ENCODE data around the gene TMEM187.

TMEM187 gene, protein sequence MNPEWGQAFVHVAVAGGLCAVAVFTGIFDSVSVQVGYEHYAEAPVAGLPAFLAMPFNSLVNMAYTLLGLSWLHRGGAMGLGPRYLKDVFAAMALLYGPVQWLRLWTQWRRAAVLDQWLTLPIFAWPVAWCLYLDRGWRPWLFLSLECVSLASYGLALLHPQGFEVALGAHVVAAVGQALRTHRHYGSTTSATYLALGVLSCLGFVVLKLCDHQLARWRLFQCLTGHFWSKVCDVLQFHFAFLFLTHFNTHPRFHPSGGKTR

DNA sequence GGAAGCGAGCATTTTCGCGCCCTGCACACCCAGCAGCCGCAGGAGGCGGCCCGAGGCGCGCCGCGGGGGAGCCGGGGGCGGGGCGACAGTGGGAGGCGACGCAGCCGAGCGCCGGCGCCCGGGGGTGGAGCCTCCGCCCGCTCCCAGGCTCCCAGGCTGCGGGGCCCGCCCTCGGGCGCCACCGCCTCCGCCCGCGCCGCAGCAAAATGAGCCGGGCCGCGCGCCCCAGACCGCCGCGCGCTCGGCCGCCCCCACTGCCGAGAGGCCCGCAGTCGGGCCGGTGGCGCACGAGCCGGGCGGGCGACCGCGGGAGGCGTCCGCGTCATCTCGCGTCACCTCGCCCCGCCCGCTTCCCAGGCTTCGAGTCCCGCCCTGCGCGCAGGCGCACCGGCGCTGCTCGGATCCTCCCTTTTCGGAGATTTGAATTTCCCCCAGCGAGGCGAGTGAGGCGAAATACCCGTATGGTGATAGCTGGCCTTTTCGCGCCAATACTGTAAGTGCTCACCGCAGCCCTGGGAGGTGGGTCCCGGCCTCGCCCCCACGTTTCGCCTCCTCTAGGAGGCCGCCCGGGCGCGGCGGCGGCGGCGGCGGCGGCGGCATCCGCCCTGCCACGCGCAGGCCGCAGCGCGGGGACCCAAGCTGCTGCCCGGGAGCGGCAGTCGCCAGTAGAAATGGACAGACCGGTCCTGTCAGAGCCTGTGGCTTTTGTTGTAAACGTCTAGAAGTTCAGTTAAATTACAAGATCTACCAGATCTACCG, at the start of gene TMEM187:
Gene TMEM187, plus strand, starts transcription at position 387 of the 759 bp plus-strand sequence. CDS start 9,309 bp downstream, outside the sequence.
- H3K36me3 ChIP-seq = no peaks in the 10 kb centered on the region
- no peaks in the 10 kb centered on the region for H3K9me3 ChIP-seq
- H3K4me1 ChIP-seq (ENCODE audit: control insufficient read depth in 1 of 2, insufficient read depth in 1 of 2, low read depth in 1 of 2, low read length in 1 of 2) = peaks cover 46 to 53% of the 10 kb centered on the region in 2 experiments
- peak within 1 kb of the TSS; percentile 84 to 99 for H3K4me3 ChIP-seq (ENCODE audit: low read depth in 1 of 2, low read length in 1 of 2)
- no peaks in the 10 kb centered on the region for H3K27me3 ChIP-seq
- H3K27ac ChIP-seq = peak within 1 kb of the TSS; percentile 99
- TF ChIP-seq, protein P1, sequence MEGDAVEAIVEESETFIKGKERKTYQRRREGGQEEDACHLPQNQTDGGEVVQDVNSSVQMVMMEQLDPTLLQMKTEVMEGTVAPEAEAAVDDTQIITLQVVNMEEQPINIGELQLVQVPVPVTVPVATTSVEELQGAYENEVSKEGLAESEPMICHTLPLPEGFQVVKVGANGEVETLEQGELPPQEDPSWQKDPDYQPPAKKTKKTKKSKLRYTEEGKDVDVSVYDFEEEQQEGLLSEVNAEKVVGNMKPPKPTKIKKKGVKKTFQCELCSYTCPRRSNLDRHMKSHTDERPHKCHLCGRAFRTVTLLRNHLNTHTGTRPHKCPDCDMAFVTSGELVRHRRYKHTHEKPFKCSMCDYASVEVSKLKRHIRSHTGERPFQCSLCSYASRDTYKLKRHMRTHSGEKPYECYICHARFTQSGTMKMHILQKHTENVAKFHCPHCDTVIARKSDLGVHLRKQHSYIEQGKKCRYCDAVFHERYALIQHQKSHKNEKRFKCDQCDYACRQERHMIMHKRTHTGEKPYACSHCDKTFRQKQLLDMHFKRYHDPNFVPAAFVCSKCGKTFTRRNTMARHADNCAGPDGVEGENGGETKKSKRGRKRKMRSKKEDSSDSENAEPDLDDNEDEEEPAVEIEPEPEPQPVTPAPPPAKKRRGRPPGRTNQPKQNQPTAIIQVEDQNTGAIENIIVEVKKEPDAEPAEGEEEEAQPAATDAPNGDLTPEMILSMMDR (IDR thresholded peaks at IDR 0.05) = no peak

DNA sequence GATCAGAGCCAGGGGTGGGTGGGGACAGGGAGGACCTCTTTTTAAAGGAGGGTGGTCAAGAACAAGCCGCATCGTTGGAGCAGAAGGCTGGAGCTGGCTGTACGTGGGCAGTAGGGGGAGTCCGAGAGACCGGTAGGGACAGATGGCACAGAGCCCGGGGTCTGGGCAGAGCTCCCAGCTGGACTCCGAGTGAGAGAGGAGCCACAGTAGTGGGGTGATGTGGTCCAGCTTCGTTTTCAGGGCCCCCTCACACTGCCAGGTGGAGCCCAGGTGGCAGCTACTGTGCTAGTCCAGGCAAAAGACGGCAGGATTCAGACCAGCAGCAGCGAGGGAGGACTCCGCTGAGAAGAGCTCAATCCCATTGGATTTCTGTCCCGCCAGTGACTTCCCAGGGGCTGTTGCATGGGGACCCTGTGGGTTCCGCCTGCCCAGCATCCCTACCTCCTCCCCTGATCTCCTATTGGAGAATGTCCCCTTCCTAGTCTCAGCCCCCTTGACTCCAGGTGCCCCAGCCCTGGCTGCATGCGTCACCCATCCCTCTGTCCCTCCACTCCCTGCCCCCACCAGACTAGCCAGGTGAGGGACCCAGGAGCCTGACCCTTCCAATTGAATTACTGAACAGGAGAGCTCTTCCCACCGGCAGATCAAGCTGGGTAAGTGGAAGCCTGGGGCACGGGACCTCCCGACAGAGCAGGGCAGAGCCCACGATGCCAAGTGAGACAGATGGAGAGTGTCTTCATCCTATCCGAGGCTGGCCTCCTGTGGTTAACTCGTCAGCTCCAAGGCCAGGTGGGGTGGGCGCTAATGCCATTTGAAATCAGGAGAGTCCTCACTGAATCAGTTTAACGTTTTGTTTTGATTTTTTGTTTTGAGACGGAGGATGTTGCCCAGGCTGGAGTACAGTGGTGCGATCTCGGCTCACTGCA, 49.4 kb upstream of the TMEM187 start:
- Histone ChIP-seq H3K4me1 (ENCODE audit: control insufficient read depth in 1 of 2, insufficient read depth in 1 of 2, low read depth in 1 of 2, low read length in 1 of 2) (peaks cover 31 to 67% of the 10 kb centered on the region in 2 experiments), H3K27me3 (no peaks in the 10 kb centered on the region), H3K4me3 (ENCODE audit: low read depth in 1 of 2, low read length in 1 of 2) (peak overlapping the region; percentile 69 to 98)

DNA sequence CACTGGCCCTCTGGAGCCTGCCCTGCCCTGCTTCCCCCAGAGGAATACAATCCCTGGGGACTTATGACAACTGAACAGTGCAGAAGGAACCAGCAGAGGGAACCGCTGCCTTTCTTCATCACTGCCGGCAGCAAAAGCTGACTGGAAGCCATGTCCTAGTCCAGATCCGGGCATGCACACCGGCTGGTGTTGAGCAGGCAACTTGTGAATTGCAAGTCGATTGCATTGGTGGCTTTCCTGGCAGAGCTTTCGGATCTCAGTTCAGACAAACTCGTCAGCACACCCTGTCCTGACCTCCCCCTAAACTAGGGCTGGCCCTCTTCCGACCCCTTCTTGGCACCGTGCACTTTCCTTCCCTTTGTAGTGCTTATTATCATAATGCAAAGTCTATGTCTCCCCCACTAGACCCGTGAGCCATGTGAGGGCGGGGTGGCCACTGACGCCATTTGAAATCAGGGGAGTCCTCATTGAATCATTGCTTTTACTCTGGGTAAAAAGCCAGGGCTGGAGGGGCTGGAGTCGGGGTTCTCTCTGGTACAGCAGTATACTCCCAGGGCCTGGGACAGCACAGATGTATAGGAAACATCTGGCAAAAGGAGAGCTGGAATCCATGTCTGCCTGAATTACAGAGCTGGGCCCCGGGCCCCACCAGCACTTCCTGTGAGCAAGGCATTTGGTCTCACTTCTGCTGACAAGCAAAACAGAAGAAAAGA, 48.2 kb upstream of the TMEM187 start:
- Histone ChIP-seq H3K36me3 (peaks cover 21% of the 10 kb centered on the region), H3K27ac (peak overlapping the region; percentile 100), H3K4me1 (ENCODE audit: control insufficient read depth in 1 of 2, insufficient read depth in 1 of 2, low read depth in 1 of 2, low read length in 1 of 2) (peaks cover 41 to 77% of the 10 kb centered on the region in 2 experiments), H3K4me3 (ENCODE audit: low read depth in 1 of 2, low read length in 1 of 2) (peak overlapping the region; percentile 69 to 98), H3K9me3 (no peaks in the 10 kb centered on the region), H3K27me3 (no peaks in the 10 kb centered on the region)
- TF ChIP-seq, protein P1 (IDR thresholded peaks at IDR 0.05) = peak; percentile 71

More for the DNA sequence above, 49.4 kb upstream of the TMEM187 start:
- TF ChIP-seq, protein P1 (IDR thresholded peaks at IDR 0.05) = peak; percentile 31
- Histone ChIP-seq H3K36me3 (peaks cover 32% of the 10 kb centered on the region), H3K9me3 (no peaks in the 10 kb centered on the region), H3K27ac (peak overlapping the region; percentile 100)

DNA sequence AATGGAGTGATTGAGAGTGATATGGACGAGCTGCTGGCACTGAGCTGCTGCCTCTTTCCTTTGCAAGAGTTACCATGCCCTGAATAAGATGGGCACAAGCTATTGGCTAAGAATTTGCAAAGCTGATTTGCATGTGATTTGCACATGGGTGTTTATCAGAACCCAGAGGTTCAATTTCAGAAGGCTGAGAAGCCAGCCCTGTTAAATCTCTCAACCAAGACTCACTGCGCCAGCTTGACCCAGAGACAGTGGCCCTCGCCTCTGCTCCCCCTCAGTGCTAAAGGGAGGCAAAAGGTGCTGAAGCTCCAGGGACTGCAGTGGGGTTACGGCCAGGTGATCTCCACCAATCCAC, 47.2 kb upstream of the TMEM187 start:
- Histone ChIP-seq H3K4me3 (ENCODE audit: low read depth in 1 of 2, low read length in 1 of 2) (peak overlapping the region; percentile 69 to 98), H3K9me3 (no peaks in the 10 kb centered on the region), H3K27ac (peak overlapping the region; percentile 100), H3K36me3 (peaks cover 17% of the 10 kb centered on the region), H3K4me1 (ENCODE audit: control insufficient read depth in 1 of 2, insufficient read depth in 1 of 2, low read depth in 1 of 2, low read length in 1 of 2) (peaks cover 45 to 84% of the 10 kb centered on the region in 2 experiments), H3K27me3 (no peaks in the 10 kb centered on the region)
- TF ChIP-seq, protein P1 (IDR thresholded peaks at IDR 0.05) = no peak
